ENCODE measurements around the gene PHLDA2. TPM values are rescaled to one million over a fixed set of nuclear protein-coding genes. Genes with fewer than 3 reads are reported as not detected.
A peak's percentile ranks its signal among the peaks of the same experiment; 100 is the strongest.

PHLDA2 gene
- total and polyA plus RNA-seq, 2 of the 13 experiments (the other 11 are each of a cell fraction or from before 2014, with no cell fraction given): 0.55 to 0.78 TPM

DNA sequence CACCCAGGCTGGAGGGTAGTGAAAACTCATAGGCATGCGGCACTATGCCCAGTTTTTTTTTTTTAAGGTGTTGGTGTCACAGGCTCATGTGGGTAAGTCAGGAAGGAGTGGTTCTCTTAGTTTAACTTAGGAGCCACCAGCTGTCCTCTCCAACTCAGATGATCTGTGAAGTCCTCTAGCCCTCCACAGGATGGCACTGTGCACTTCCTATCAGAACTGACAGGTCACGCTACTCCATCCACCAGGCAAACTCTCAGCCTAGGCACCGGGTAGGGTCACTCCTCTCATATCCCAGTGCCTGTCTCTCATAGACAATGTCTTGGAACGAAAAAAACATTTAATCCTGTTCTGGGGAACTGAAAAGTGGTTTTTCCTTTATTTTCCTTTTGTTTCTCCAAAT is 46.4 kb upstream of the PHLDA2 start:
- peaks cover 85% of the 10 kb centered on the region for H3K79me2 ChIP-seq (ENCODE audit: insufficient read depth, low read length)
- no peak overlapping the region for H3K27ac ChIP-seq (ENCODE audit: extremely low read length, insufficient read depth, low read length)
- H3K4me3 ChIP-seq (replicated peaks in 1 of 3; ENCODE audit: insufficient read depth in 1 of 3, low read depth in 2 of 3, low read length in 3 of 3): no peak overlapping the region
- no peak overlapping the region for H2AFZ ChIP-seq (ENCODE audit: low read length)
- no peak overlapping the region for H3K4me2 ChIP-seq (ENCODE audit: low read depth, low read length)
- H3K9me3 ChIP-seq (ENCODE audit: low read length): no peaks in the 10 kb centered on the region
- H3K27me3 ChIP-seq (ENCODE audit: control insufficient read depth in 1 of 2, insufficient read depth in 2 of 2, low read length in 2 of 2): no peaks in the 10 kb centered on the region
- TF ChIP-seq NRL (CRISPR knock-in tag; IDR thresholded peaks at IDR 0.05; ENCODE audit: borderline replicate concordance): no peak
- TF ChIP-seq AFF4 (CRISPR knock-in tag; IDR thresholded peaks at IDR 0.05): no peak
- 0 out of 2 replicates have a peak, but pooled peaks have one; percentile 20 for TF ChIP-seq ARID4A (CRISPR knock-in tag; IDR thresholded peaks at IDR 0.05; ENCODE audit: borderline replicate concordance)
- no peak for TF ChIP-seq SCMH1 (CRISPR knock-in tag; IDR thresholded peaks at IDR 0.05; ENCODE audit: borderline replicate concordance)
- TF ChIP-seq CTCF (CRISPR knock-in tag; IDR thresholded peaks at IDR 0.05): peak; percentile 70
- TF ChIP-seq SAP130 (CRISPR knock-in tag; IDR thresholded peaks at IDR 0.05; ENCODE audit: low read depth): 0 out of 2 replicates have a peak, but pooled peaks have one; percentile 18
- TF ChIP-seq SMC3 (IDR thresholded peaks at IDR 0.05; ENCODE audit: low read length): peak; percentile 62
- peak; percentile 59 for TF ChIP-seq STAG1 (CRISPR knock-in tag; IDR thresholded peaks at IDR 0.05)
- BruUV-seq (replicated peaks): no TSS peak
- in situ Hi-C loops (cut with HindIII; ENCODE audit: extremely low pct_ligation_motif_present, low pct_unique_long_range_greater_than_20kb) (loop anchor here (5.0 kb wide), 1 partner anchor 47 kb away; no protein-coding TSS in a partner anchor), intact Hi-C loops (cut with micrococcal nuclease; ENCODE audit: unreplicated experiment) (loop anchor here (1.0 kb wide), 1 partner anchor 46 kb away; no protein-coding TSS in a partner anchor)
- CTCF ChIA-PET (ENCODE audit: low intra/inter-chr PET ratio, low total read pairs): interaction anchor here (1.0 to 2.0 kb wide), 2 partner anchors 45 to 116 kb away, joined by 3 to 8 read pairs; no protein-coding TSS in a partner anchor
- ATAC-seq (peak; percentile 95), FAIRE-seq (peak; percentile 52), DNase-seq (ENCODE audit: low spot score) (peak; percentile 50)
- H4K20me1 ChIP-seq (ENCODE audit: insufficient read depth, low read length): peaks cover 43% of the 10 kb centered on the region
- 95% methylated on average over 4 of the region's 4 CpGs for WGBS (ENCODE audit: low lambda C conversion rate)
- H3K36me3 ChIP-seq (replicated peaks in 1 of 2; ENCODE audit: control insufficient read depth in 1 of 2, insufficient read depth in 2 of 2, low read length in 2 of 2): peaks cover 34 to 87% of the 10 kb centered on the region in 2 experiments
- POLR2A ChIA-PET: no interaction called here
- peaks cover 11% of the 10 kb centered on the region for H3K4me1 ChIP-seq (ENCODE audit: insufficient read depth, low read length)
- H3K9ac ChIP-seq (ENCODE audit: insufficient read depth, low read depth, low read length): no peak overlapping the region

Measured in HepG2 (cell line).